ENCODE results near the gene PIK3CA.

DNA sequence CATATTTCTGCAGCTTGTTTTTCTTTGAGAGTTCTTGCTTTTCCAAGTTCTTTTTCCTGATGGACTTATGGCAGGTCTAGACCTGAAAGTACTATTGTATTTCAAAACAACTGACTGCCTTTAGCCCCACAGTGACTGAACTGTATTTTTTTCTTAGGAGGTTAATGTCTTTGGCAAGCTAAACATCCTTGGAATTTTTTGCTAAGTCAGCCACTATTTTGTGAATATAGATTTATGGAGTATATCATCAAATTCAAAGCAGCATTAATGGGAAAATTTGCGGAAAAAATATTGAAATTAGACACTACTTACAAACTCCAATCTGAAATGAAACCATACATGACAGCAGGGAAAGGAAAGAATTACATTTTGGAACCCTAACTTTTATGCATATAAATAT is 8.6 kb downstream of the PIK3CA start:
- TF ChIP-seq, protein P1, sequence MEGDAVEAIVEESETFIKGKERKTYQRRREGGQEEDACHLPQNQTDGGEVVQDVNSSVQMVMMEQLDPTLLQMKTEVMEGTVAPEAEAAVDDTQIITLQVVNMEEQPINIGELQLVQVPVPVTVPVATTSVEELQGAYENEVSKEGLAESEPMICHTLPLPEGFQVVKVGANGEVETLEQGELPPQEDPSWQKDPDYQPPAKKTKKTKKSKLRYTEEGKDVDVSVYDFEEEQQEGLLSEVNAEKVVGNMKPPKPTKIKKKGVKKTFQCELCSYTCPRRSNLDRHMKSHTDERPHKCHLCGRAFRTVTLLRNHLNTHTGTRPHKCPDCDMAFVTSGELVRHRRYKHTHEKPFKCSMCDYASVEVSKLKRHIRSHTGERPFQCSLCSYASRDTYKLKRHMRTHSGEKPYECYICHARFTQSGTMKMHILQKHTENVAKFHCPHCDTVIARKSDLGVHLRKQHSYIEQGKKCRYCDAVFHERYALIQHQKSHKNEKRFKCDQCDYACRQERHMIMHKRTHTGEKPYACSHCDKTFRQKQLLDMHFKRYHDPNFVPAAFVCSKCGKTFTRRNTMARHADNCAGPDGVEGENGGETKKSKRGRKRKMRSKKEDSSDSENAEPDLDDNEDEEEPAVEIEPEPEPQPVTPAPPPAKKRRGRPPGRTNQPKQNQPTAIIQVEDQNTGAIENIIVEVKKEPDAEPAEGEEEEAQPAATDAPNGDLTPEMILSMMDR (IDR thresholded peaks at IDR 0.05), result no peak
- TF ChIP-seq POLR2A (IDR thresholded peaks at IDR 0.05), result no peak
